Gastroesophageal sphincter (tissue), 4 donors: ENCODE data around the gene DSCAML1. TPM values are rescaled to one million over a fixed set of nuclear protein-coding genes. Genes with fewer than 3 reads are reported as not detected.

Experiments used
- ATAC-seq: fragments of 150-250 bp; one replicate; pipeline ENCODE4 v1.9.1; 2016; ENCODE audit warnings: mild to moderate bottlenecking, moderate library complexity
- H3K27ac ChIP-seq, 4 donors: fragments of 200-600 bp; sonication (generic) in 3 of 4; 1 replicate in 3 of 4; 2 replicates in 1 of 4; pipeline ENCODE4 v1.5.1; 2016 to 2019
- H3K27me3 ChIP-seq: fragments of 200-600 bp; sonication (generic); one replicate; pipeline ENCODE4 v1.5.1; 2019
- H3K36me3 ChIP-seq, 2 donors: fragments of 200-600 bp; sonication (generic); one replicate each; pipeline ENCODE4 v1.5.1; 2019; ENCODE audit warnings: control low read depth in 1 of 2
- H3K4me1 ChIP-seq, 3 donors: fragments of 200-600 bp; sonication (generic); 1 replicate in 2 of 3; 2 replicates in 1 of 3; pipeline ENCODE4 v1.5.1; 2016 to 2019; ENCODE audit warnings: control low read depth in 2 of 3
- H3K4me3 ChIP-seq, 2 donors: fragments of 200-600 bp; sonication (generic); one replicate each; pipeline ENCODE4 v1.5.1; 2019; ENCODE audit warnings: mild to moderate bottlenecking in 1 of 2, moderate library complexity in 1 of 2
- H3K9me3 ChIP-seq, 3 donors: fragments of 200-600 bp; sonication (generic); one replicate each; pipeline ENCODE4 v1.5.1; 2017 to 2019; ENCODE audit warnings: control low read depth in 2 of 3
- CTCF ChIP-seq, 4 experiments: fragments of 200-600 bp in 2 of 4; fragments of 450-650 bp in 2 of 4; sonication (generic) in 1 of 4; IDR thresholded peaks; one replicate each; pipeline ENCODE4 v1.5.1; 2017 to 2019; ENCODE audit warnings: antibody characterized with exemption in 4 of 4, mild to moderate bottlenecking in 2 of 4, moderate library complexity in 2 of 4
- EP300 ChIP-seq: sonication (generic); formaldehyde crosslinking; IDR thresholded peaks from one replicate; pipeline ENCODE4 v1.6.1; 2017; ENCODE audit warnings: antibody characterized with exemption, mild to moderate bottlenecking
- POLR2A ChIP-seq, 2 donors: fragments of 450-650 bp; IDR thresholded peaks; one replicate each; pipeline ENCODE4 v1.6.1; 2017; ENCODE audit warnings: antibody characterized with exemption in 2 of 2, mild to moderate bottlenecking in 2 of 2, moderate library complexity in 1 of 2
- POLR2AphosphoS5 ChIP-seq: sonication (generic); formaldehyde crosslinking; IDR thresholded peaks from one replicate; pipeline ENCODE4 v1.6.1; 2017; ENCODE audit warnings: antibody characterized with exemption
- WGBS, 2 donors: methylation state at CpG; one replicate each; pipeline ENCODE4 v1.1.5; 2018; ENCODE audit warnings: low coverage in 1 of 2; 5-methylcytosine and 5-hydroxymethylcytosine counted together
- total RNA-seq, 4 donors: library from RNA; depleted of rRNA; stranded (reverse); fragments of >200 nt; gene quantifications; one replicate each; pipeline ENCODE4 v1.1.0, GENCODE V29; 2016

DSCAML1 gene
- total RNA-seq, 4 donors from 2014 or later = 0.35 to 2.5 (median 0.73) TPM

- Histone ChIP-seq H3K4me3 (no peak overlapping the region), H3K9me3 (no peaks in the 10 kb centered on the region), H3K36me3 (peaks cover 0 to 6% of the 10 kb centered on the region in 2 donors), H3K27me3 (peaks cover 12% of the 10 kb centered on the region), H3K27ac (peak overlapping the region in 1 of 4 donors; percentile 24), H3K4me1 (peaks cover 0 to 12% (median 0%) of the 10 kb centered on the region in 3 donors)
- ATAC-seq = peak; percentile 30
- 51 to 60% methylated on average over 2 to 3 of the region's 4 CpGs for WGBS, 2 donors
- TF ChIP-seq POLR2A (IDR thresholded peaks at IDR 0.05) (no peak), POLR2AphosphoS5 (no peak), CTCF (IDR thresholded peaks at IDR 0.05) (no peak), EP300 (no peak)
These were observed 277.4 kb downstream of the DSCAML1 start for GRCh38 chr11:117519590-117519989.

GRCh38 chr11:117519170-117519569 is 277.8 kb downstream of the DSCAML1 start:
- WGBS, 2 donors = 25 to 43% methylated on average over 2 to 4 of the region's 9 CpGs
- H3K9me3 ChIP-seq = no peaks in the 10 kb centered on the region
- H3K27ac ChIP-seq = peak overlapping the region in 1 of 4 donors; percentile 24
- H3K4me3 ChIP-seq = no peak overlapping the region
- peaks cover 12% of the 10 kb centered on the region for H3K27me3 ChIP-seq
- peaks cover 0 to 12% (median 0%) of the 10 kb centered on the region in 3 donors for H3K4me1 ChIP-seq
- ATAC-seq = no peak
- TF ChIP-seq POLR2AphosphoS5 (no peak), POLR2A (IDR thresholded peaks at IDR 0.05) (no peak), EP300 (no peak), CTCF (IDR thresholded peaks at IDR 0.05) (no peak)
- H3K36me3 ChIP-seq = peaks cover 0 to 6% of the 10 kb centered on the region in 2 donors

- ATAC-seq = no peak
- Histone ChIP-seq H3K27ac (no peak overlapping the region), H3K4me3 (no peak overlapping the region), H3K27me3 (peaks cover 12% of the 10 kb centered on the region), H3K36me3 (peaks cover 0 to 6% of the 10 kb centered on the region in 2 donors), H3K9me3 (no peaks in the 10 kb centered on the region), H3K4me1 (peaks cover 0 to 12% (median 0%) of the 10 kb centered on the region in 3 donors)
- 95 to 97% methylated on average over 12 to 18 of the region's 30 CpGs for whole genome bisulfite sequencing, 2 donors
- TF ChIP-seq CTCF (IDR thresholded peaks at IDR 0.05) (no peak), POLR2AphosphoS5 (no peak), EP300 (no peak), POLR2A (IDR thresholded peaks at IDR 0.05) (no peak)
These were observed 278.6 kb downstream of the DSCAML1 start for GRCh38 chr11:117518455-117518854.

GRCh38 chr11:117517097-117517496 is 279.9 kb downstream of the DSCAML1 start:
- Histone ChIP-seq H3K27ac (no peak overlapping the region), H3K27me3 (peaks cover 14% of the 10 kb centered on the region), H3K4me3 (no peak overlapping the region), H3K9me3 (no peaks in the 10 kb centered on the region), H3K36me3 (peaks cover 0 to 6% of the 10 kb centered on the region in 2 donors), H3K4me1 (peaks cover 0 to 12% (median 0%) of the 10 kb centered on the region in 3 donors)
- TF ChIP-seq CTCF (IDR thresholded peaks at IDR 0.05) (no peak), POLR2A (IDR thresholded peaks at IDR 0.05) (no peak), POLR2AphosphoS5 (no peak), EP300 (no peak)
- 73 to 97% methylated on average over 2 to 3 of the region's 4 CpGs for WGBS, 2 donors
- no peak for ATAC-seq
